OCI-LY1 (cell line): ENCODE data around the gene SH3TC2.
A peak's percentile ranks its signal among the peaks of the same experiment; 100 is the strongest.

Experiments
- H2AFZ ChIP-seq: fragments of 200-600 bp; sonication (generic), shearing (Covaris generic); 2 replicates; pipeline ENCODE4 v1.6.0; 2014; ENCODE audit warnings: antibody characterized with exemption, mild to moderate bottlenecking, low read length
- H3F3A ChIP-seq: fragments of 200-600 bp; sonication (generic), shearing (Covaris generic); 2 replicates; pipeline ENCODE4 v1.6.0; 2014; ENCODE audit warnings: mild to moderate bottlenecking, antibody characterized with exemption, low read length, moderate library complexity; ENCODE audit not compliant: insufficient read depth
- H3K27ac ChIP-seq: fragments of 200-600 bp; sonication (generic); 2 replicates; pipeline ENCODE4 v1.5.1; 2014; ENCODE audit warnings: low read length, mixed run types, mild to moderate bottlenecking, low read depth; ENCODE audit not compliant: poor library complexity, severe bottlenecking
- H3K27me3 ChIP-seq: fragments of 200-600 bp; sonication (generic); 2 replicates; pipeline ENCODE4 v1.6.0; 2014; ENCODE audit warnings: antibody characterized with exemption, mild to moderate bottlenecking, low read length, moderate library complexity; ENCODE audit not compliant: insufficient read depth
- H3K36me3 ChIP-seq: fragments of 200-600 bp; sonication (generic); 2 replicates; pipeline ENCODE4 v1.6.1; 2014; ENCODE audit warnings: mild to moderate bottlenecking, antibody characterized with exemption, low read length, moderate library complexity, mixed read lengths; ENCODE audit not compliant: insufficient read depth
- H3K4me1 ChIP-seq: fragments of 200-600 bp; sonication (generic); 2 replicates; pipeline ENCODE4 v1.5.1; 2014; ENCODE audit warnings: mild to moderate bottlenecking, low read length, moderate library complexity; ENCODE audit not compliant: insufficient read depth, severe bottlenecking
- H3K4me2 ChIP-seq: fragments of 200-600 bp; sonication (generic), shearing (Covaris generic); 2 replicates; pipeline ENCODE4 v1.6.1; 2014; ENCODE audit warnings: low read length
- H3K4me3 ChIP-seq: fragments of 200-600 bp; sonication (generic); 2 replicates; pipeline ENCODE4 v1.5.1; 2014; ENCODE audit warnings: low read length, low read depth, mild to moderate bottlenecking, mixed read lengths; ENCODE audit not compliant: poor library complexity, severe bottlenecking
- H3K79me2 ChIP-seq: fragments of 200-600 bp; shearing (Covaris generic); 2 replicates; pipeline ENCODE4 v1.6.1; 2016; ENCODE audit warnings: mixed run types, low read length, mixed read lengths; ENCODE audit not compliant: insufficient read depth
- H3K9ac ChIP-seq: fragments of 200-600 bp; sonication (generic), shearing (Covaris generic); 2 replicates; pipeline ENCODE4 v1.6.1; 2014; ENCODE audit warnings: mild to moderate bottlenecking, low read length, mixed read lengths
- H3K9me2 ChIP-seq: fragments of 200-600 bp; sonication (generic), shearing (Covaris generic); 2 replicates; pipeline ENCODE4 v1.6.1; 2014; ENCODE audit warnings: low read depth, mild to moderate bottlenecking, low read length, mixed read lengths
- H3K9me3 ChIP-seq: fragments of 200-600 bp; shearing (Covaris generic); 2 replicates; pipeline ENCODE4 v1.6.1; 2014; ENCODE audit warnings: low read length, mixed read lengths
- H4K20me1 ChIP-seq: fragments of 200-600 bp; sonication (generic), shearing (Covaris generic); 2 replicates; pipeline ENCODE4 v1.6.0; 2016; ENCODE audit warnings: mild to moderate bottlenecking, low read length; ENCODE audit not compliant: insufficient read depth
- CTCF ChIP-seq: fragments of 200-600 bp; sonication (generic), shearing (Covaris generic); IDR thresholded peaks from 2 replicates; pipeline ENCODE4 v1.5.1; 2017; ENCODE audit warnings: mild to moderate bottlenecking, antibody characterized with exemption, low read length, moderate library complexity, mixed read lengths
- EZH2 ChIP-seq: fragments of 200-600 bp; sonication (generic), shearing (Covaris generic); IDR thresholded peaks from 2 replicates; pipeline ENCODE4 v1.8.0; 2017; ENCODE audit warnings: borderline replicate concordance, mixed run types, mild to moderate bottlenecking, antibody characterized with exemption, low read length, moderate library complexity, mixed read lengths

Gene SH3TC2

GRCh38 chr5:149036168-149036567 is 26.7 kb downstream of the SH3TC2 start:
- Histone ChIP-seq H3K9me2 (no peaks in the 10 kb centered on the region), H3K27ac (no peak overlapping the region), H3K4me3 (no peak overlapping the region), H3K4me1 (no peaks in the 10 kb centered on the region), H2AFZ (no peak overlapping the region), H3K36me3 (no peaks in the 10 kb centered on the region), H3F3A (no peaks in the 10 kb centered on the region), H3K9ac (no peak overlapping the region), H3K4me2 (no peak overlapping the region), H4K20me1 (no peaks in the 10 kb centered on the region), H3K27me3 (no peaks in the 10 kb centered on the region), H3K9me3 (no peaks in the 10 kb centered on the region), H3K79me2 (no peaks in the 10 kb centered on the region)
- TF ChIP-seq EZH2, result no peak
- no peak for TF ChIP-seq CTCF

- no peaks in the 10 kb centered on the region for H4K20me1 ChIP-seq
- TF ChIP-seq CTCF (peak; percentile 87), EZH2 (no peak)
- H3K9me3 ChIP-seq, result no peaks in the 10 kb centered on the region
- no peak overlapping the region for H3K27ac ChIP-seq
- H3K4me2 ChIP-seq, result no peak overlapping the region
- H2AFZ ChIP-seq, result no peak overlapping the region
- H3K9ac ChIP-seq, result no peak overlapping the region
- H3K9me2 ChIP-seq, result no peaks in the 10 kb centered on the region
- no peaks in the 10 kb centered on the region for H3K36me3 ChIP-seq
- H3K4me3 ChIP-seq, result no peak overlapping the region
- H3F3A ChIP-seq, result no peaks in the 10 kb centered on the region
- H3K79me2 ChIP-seq, result no peaks in the 10 kb centered on the region
- H3K4me1 ChIP-seq, result no peaks in the 10 kb centered on the region
- H3K27me3 ChIP-seq, result no peaks in the 10 kb centered on the region
These were observed 27.5 kb downstream of the SH3TC2 start for GRCh38 chr5:149035372-149035790.

- H3K4me1 ChIP-seq, result no peaks in the 10 kb centered on the region
- H3K27me3 ChIP-seq, result no peaks in the 10 kb centered on the region
- no peaks in the 10 kb centered on the region for H3F3A ChIP-seq
- H3K79me2 ChIP-seq, result no peaks in the 10 kb centered on the region
- no peaks in the 10 kb centered on the region for H3K36me3 ChIP-seq
- H3K9ac ChIP-seq, result no peak overlapping the region
- H3K4me3 ChIP-seq, result no peak overlapping the region
- H3K4me2 ChIP-seq, result no peak overlapping the region
- TF ChIP-seq EZH2 (no peak), CTCF (no peak)
- no peak overlapping the region for H3K27ac ChIP-seq
- H3K9me2 ChIP-seq, result no peaks in the 10 kb centered on the region
- H4K20me1 ChIP-seq, result no peaks in the 10 kb centered on the region
- no peak overlapping the region for H2AFZ ChIP-seq
- no peaks in the 10 kb centered on the region for H3K9me3 ChIP-seq
These were observed 31.9 kb downstream of the SH3TC2 start for GRCh38 chr5:149030838-149031397.
